ENCODE measurements around the gene DNAH2.

Gene DNAH2

DNA sequence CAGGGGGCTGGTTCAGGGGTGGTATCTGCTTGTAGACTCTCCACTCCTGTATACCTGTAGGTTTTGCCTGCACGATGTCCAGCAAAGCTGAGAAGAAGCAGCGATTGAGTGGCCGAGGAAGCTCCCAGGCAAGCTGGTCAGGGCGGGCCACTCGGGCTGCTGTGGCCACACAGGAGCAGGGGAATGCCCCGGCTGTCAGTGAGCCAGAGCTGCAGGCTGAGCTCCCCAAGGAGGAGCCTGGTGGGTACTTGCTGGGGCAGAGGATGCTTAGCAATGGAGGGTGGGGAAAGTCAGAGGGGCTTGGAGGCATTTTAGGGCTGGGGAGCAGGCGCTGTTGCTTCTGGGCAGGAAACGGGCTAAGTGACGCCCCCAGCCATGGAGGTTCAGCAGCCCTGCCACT, 2.1 kb downstream of the DNAH2 start:
- peaks cover 49% of the 10 kb centered on the region for H3K27me3 ChIP-seq (ENCODE audit: low read depth, low read length)
- H3K79me2 ChIP-seq (ENCODE audit: low read length): no peaks in the 10 kb centered on the region
- no peak overlapping the region for H3K4me2 ChIP-seq (ENCODE audit: low read length)
- H3K4me1 ChIP-seq (ENCODE audit: low read length): peaks cover 9% of the 10 kb centered on the region
- no peak overlapping the region for H3K27ac ChIP-seq (ENCODE audit: low read length)
- no peak overlapping the region for H3K4me3 ChIP-seq (ENCODE audit: low read length)
- no peak overlapping the region for H2AFZ ChIP-seq (ENCODE audit: low read depth, low read length)
- no peaks in the 10 kb centered on the region for H4K20me1 ChIP-seq (ENCODE audit: insufficient read depth, low read length)
- H3K9ac ChIP-seq (ENCODE audit: low read length): no peak overlapping the region
- no peak for TF ChIP-seq EZH2phosphoT487 (IDR thresholded peaks at IDR 0.05; ENCODE audit: low read depth)
- no peaks in the 10 kb centered on the region for H3K9me3 ChIP-seq (ENCODE audit: insufficient read depth, low read length)
- no peaks in the 10 kb centered on the region for H3K36me3 ChIP-seq (replicated peaks; ENCODE audit: low read depth, low read length)

DNA sequence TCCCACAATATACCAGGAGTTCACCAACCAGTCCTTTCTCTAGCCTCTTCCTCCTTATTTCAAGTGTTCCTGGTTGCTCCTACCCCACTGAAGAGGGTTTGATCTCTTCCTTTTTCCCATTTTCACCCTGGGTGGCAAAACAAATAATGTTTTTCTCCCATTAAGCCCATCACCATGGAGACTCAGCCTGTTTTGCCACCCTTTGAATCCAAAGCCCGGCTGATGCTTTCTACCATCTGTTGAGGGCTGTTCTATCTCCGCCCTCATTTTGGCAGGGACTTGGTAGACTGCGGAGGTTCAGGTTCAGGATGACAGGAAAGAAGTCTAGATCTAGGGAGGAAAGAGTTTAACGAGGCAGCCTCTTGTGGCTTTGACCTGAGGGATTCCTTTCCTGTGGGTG, 2.6 kb downstream of the DNAH2 start:
- H3K27ac ChIP-seq (ENCODE audit: low read length): no peak overlapping the region
- peaks cover 9% of the 10 kb centered on the region for H3K4me1 ChIP-seq (ENCODE audit: low read length)
- peaks cover 48% of the 10 kb centered on the region for H3K27me3 ChIP-seq (ENCODE audit: low read depth, low read length)

DNA sequence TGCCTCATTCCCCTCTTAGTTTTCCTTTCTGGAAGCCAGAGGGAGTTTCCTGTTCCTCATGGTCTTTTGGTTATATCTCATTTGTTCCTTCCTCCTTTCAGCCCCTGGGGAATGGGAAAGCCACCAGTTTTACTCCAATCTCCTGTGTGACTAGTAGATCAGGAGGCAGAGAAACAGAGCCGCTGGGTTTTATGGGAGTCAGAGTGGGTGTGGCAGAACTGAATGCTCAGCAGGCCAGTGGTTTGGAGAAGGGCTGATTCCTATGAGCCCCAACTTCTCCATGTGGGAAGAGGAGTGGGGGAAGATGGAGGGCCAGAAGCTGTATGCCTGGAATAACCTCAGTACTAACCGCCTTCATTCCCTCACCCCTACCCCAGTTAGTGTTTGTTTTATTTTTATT, 4.1 kb downstream of the DNAH2 start:
- Histone ChIP-seq H3K4me2 (ENCODE audit: low read length) (no peak overlapping the region), H3K9ac (ENCODE audit: low read length) (no peak overlapping the region), H3K4me3 (ENCODE audit: low read length) (no peak overlapping the region), H3K9me3 (ENCODE audit: insufficient read depth, low read length) (no peaks in the 10 kb centered on the region), H3K36me3 (replicated peaks; ENCODE audit: low read depth, low read length) (no peaks in the 10 kb centered on the region), H3K27me3 (ENCODE audit: low read depth, low read length) (peaks cover 33% of the 10 kb centered on the region), H2AFZ (ENCODE audit: low read depth, low read length) (no peak overlapping the region), H3K27ac (ENCODE audit: low read length) (no peak overlapping the region), H3K4me1 (ENCODE audit: low read length) (peaks cover 3% of the 10 kb centered on the region; the same call in 1 of the 2 replicates), H3K79me2 (ENCODE audit: low read length) (no peaks in the 10 kb centered on the region), H4K20me1 (ENCODE audit: insufficient read depth, low read length) (no peaks in the 10 kb centered on the region)
- TF ChIP-seq EZH2phosphoT487 (IDR thresholded peaks at IDR 0.05; ENCODE audit: low read depth): no peak
- TF ChIP-seq, protein P1, sequence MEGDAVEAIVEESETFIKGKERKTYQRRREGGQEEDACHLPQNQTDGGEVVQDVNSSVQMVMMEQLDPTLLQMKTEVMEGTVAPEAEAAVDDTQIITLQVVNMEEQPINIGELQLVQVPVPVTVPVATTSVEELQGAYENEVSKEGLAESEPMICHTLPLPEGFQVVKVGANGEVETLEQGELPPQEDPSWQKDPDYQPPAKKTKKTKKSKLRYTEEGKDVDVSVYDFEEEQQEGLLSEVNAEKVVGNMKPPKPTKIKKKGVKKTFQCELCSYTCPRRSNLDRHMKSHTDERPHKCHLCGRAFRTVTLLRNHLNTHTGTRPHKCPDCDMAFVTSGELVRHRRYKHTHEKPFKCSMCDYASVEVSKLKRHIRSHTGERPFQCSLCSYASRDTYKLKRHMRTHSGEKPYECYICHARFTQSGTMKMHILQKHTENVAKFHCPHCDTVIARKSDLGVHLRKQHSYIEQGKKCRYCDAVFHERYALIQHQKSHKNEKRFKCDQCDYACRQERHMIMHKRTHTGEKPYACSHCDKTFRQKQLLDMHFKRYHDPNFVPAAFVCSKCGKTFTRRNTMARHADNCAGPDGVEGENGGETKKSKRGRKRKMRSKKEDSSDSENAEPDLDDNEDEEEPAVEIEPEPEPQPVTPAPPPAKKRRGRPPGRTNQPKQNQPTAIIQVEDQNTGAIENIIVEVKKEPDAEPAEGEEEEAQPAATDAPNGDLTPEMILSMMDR (IDR thresholded peaks at IDR 0.05; ENCODE audit: low read depth, low read length): no peak

More for the DNA sequence above, 2.6 kb downstream of the DNAH2 start:
- no peak overlapping the region for H3K9ac ChIP-seq (ENCODE audit: low read length)
- no peaks in the 10 kb centered on the region for H3K9me3 ChIP-seq (ENCODE audit: insufficient read depth, low read length)
- no peak for TF ChIP-seq EZH2phosphoT487 (IDR thresholded peaks at IDR 0.05; ENCODE audit: low read depth)
- TF ChIP-seq, protein P1 (IDR thresholded peaks at IDR 0.05; ENCODE audit: low read depth, low read length): no peak
- H4K20me1 ChIP-seq (ENCODE audit: insufficient read depth, low read length): no peaks in the 10 kb centered on the region
- H3K4me2 ChIP-seq (ENCODE audit: low read length): no peak overlapping the region
- H2AFZ ChIP-seq (ENCODE audit: low read depth, low read length): no peak overlapping the region
- H3K4me3 ChIP-seq (ENCODE audit: low read length): no peak overlapping the region
- H3K36me3 ChIP-seq (replicated peaks; ENCODE audit: low read depth, low read length): no peaks in the 10 kb centered on the region
- no peaks in the 10 kb centered on the region for H3K79me2 ChIP-seq (ENCODE audit: low read length)

DNA sequence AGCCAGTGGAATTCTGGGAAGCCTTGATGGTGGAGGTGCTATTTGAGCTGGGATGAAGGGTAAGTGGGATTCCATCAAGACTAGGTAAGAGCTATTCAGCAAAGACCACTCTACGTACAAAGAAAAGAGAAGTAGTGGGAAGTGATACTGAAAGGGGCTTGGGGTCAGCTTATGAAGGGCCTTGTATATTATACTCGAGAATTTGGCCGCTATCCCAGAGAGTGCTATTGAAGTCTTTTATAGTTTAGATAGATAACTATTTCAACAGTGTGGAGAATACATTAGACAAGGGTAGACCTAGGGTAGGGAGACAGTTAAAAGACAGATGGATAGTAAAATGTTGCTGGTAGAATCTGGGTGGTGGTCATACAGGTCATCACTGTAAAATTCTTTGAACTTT, 10.3 kb downstream of the DNAH2 start:
- TF ChIP-seq EZH2phosphoT487 (IDR thresholded peaks at IDR 0.05; ENCODE audit: low read depth): no peak
- TF ChIP-seq, protein P1 (IDR thresholded peaks at IDR 0.05; ENCODE audit: low read depth, low read length): no peak
- H3K9ac ChIP-seq (ENCODE audit: low read length): no peak overlapping the region
- no peaks in the 10 kb centered on the region for H3K79me2 ChIP-seq (ENCODE audit: low read length)
- no peak overlapping the region for H3K4me3 ChIP-seq (ENCODE audit: low read length)
- H3K36me3 ChIP-seq (replicated peaks; ENCODE audit: low read depth, low read length): no peaks in the 10 kb centered on the region
- H3K9me3 ChIP-seq (ENCODE audit: insufficient read depth, low read length): no peaks in the 10 kb centered on the region
- no peak overlapping the region for H3K4me2 ChIP-seq (ENCODE audit: low read length)
- peaks cover 4% of the 10 kb centered on the region; the same call in 1 of the 2 replicates for H3K4me1 ChIP-seq (ENCODE audit: low read length)
- no peak overlapping the region for H2AFZ ChIP-seq (ENCODE audit: low read depth, low read length)
- peaks cover 8% of the 10 kb centered on the region for H3K27me3 ChIP-seq (ENCODE audit: low read depth, low read length)
- H3K27ac ChIP-seq (ENCODE audit: low read length): no peak overlapping the region
- H4K20me1 ChIP-seq (ENCODE audit: insufficient read depth, low read length): no peaks in the 10 kb centered on the region

DNA sequence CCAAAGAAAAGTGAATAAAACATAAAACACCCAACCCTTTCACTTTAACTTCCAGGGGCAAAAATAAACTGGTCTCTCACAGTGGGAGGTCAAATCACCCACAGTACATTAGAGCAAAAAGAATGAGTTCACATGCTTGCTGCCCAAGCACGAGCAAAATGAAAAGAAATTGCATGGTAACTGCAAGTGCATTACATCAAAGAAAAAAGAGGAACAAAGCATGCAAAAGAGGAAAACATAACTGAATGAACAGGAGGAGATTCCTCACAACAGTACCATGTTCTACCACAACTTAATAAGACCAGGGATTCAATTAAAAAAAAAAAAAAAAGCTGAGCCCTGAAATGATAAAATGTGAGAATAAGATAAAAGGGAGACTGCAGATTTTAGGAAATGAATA, 12.3 kb downstream of the DNAH2 start:
- no peak for TF ChIP-seq EZH2phosphoT487 (IDR thresholded peaks at IDR 0.05; ENCODE audit: low read depth)
- TF ChIP-seq, protein P1 (IDR thresholded peaks at IDR 0.05; ENCODE audit: low read depth, low read length): no peak
- Histone ChIP-seq H2AFZ (ENCODE audit: low read depth, low read length) (no peak overlapping the region), H3K9ac (ENCODE audit: low read length) (no peak overlapping the region), H3K79me2 (ENCODE audit: low read length) (no peaks in the 10 kb centered on the region), H4K20me1 (ENCODE audit: insufficient read depth, low read length) (no peaks in the 10 kb centered on the region), H3K4me3 (ENCODE audit: low read length) (no peak overlapping the region), H3K27ac (ENCODE audit: low read length) (no peak overlapping the region), H3K36me3 (replicated peaks; ENCODE audit: low read depth, low read length) (no peaks in the 10 kb centered on the region), H3K9me3 (ENCODE audit: insufficient read depth, low read length) (no peaks in the 10 kb centered on the region), H3K4me2 (ENCODE audit: low read length) (no peak overlapping the region), H3K4me1 (ENCODE audit: low read length) (peaks cover 4% of the 10 kb centered on the region; the same call in 1 of the 2 replicates), H3K27me3 (ENCODE audit: low read depth, low read length) (no peaks in the 10 kb centered on the region)

Data from OCI-LY3 (cell line).